ENCODE data around the gene NDUFAF8. TPM values are rescaled to one million over a fixed set of nuclear protein-coding genes. Genes with fewer than 3 reads are reported as not detected.

Gene NDUFAF8
- total RNA-seq, 2 donors from 2014 or later = 27.4 to 43.1 TPM

- DNase-seq (ENCODE audit: low spot score) = no peak
- Histone ChIP-seq H3K4me3 (no peak overlapping the region), H3K27ac (no peak overlapping the region), H3K9me3 (no peaks in the 10 kb centered on the region), H3K36me3 (peaks cover 0 to under 1% of the 10 kb centered on the region in 2 donors), H3K27me3 (replicated peaks; ENCODE audit: insufficient read depth) (no peaks in the 10 kb centered on the region), H3K4me1 (replicated peaks) (peaks cover 7% of the 10 kb centered on the region)
- intact Hi-C loops (cut with DNase I) = loop anchor here (5.0 to 10.0 kb wide), 2 partner anchors 102 to 250 kb away; partner anchors contain the start of gene CHMP6
- TF ChIP-seq CTCF (IDR thresholded peaks at IDR 0.05) (no peak), POLR2AphosphoS5 (IDR thresholded peaks at IDR 0.05) (no peak), POLR2A (IDR thresholded peaks at IDR 0.05) (no peak)
- 71% methylated on average over 24 of the region's 24 CpGs for WGBS
Observed at GRCh38 chr17:81244358-81245023, 5.4 kb downstream of the NDUFAF8 start.

- intact Hi-C loops (cut with DNase I) = loop anchor here (10.0 kb wide), 1 partner anchor 250 kb away; the partner anchor contains the start of gene CHMP6
- 89% methylated on average over 22 of the region's 25 CpGs for WGBS
- Histone ChIP-seq H3K9me3 (no peaks in the 10 kb centered on the region), H3K4me1 (replicated peaks) (peaks cover 2% of the 10 kb centered on the region), H3K27ac (no peak overlapping the region), H3K27me3 (replicated peaks; ENCODE audit: insufficient read depth) (no peaks in the 10 kb centered on the region), H3K4me3 (no peak overlapping the region), H3K36me3 (peaks cover 0 to 3% of the 10 kb centered on the region in 2 donors)
- no peak for DNase-seq (ENCODE audit: low spot score)
- TF ChIP-seq POLR2AphosphoS5 (IDR thresholded peaks at IDR 0.05) (no peak), CTCF (IDR thresholded peaks at IDR 0.05) (no peak), POLR2A (IDR thresholded peaks at IDR 0.05) (no peak)
Observed at GRCh38 chr17:81245024-81245664, 6.0 kb downstream of the NDUFAF8 start.

- TF ChIP-seq POLR2AphosphoS5 (IDR thresholded peaks at IDR 0.05) = no peak
- no peak for TF ChIP-seq POLR2A (IDR thresholded peaks at IDR 0.05)
- TF ChIP-seq CTCF (IDR thresholded peaks at IDR 0.05) = no peak
- intact Hi-C loops (cut with DNase I) = loop anchor here (10.0 kb wide), 1 partner anchor 251 kb away; the partner anchor contains the start of gene CHMP6
- Histone ChIP-seq H3K4me3 (no peak overlapping the region), H3K36me3 (peaks cover 0 to 3% of the 10 kb centered on the region in 2 donors), H3K9me3 (no peaks in the 10 kb centered on the region), H3K4me1 (replicated peaks) (no peaks in the 10 kb centered on the region), H3K27ac (no peak overlapping the region), H3K27me3 (replicated peaks; ENCODE audit: insufficient read depth) (no peaks in the 10 kb centered on the region)
- 83% methylated on average over 31 of the region's 37 CpGs for WGBS
- no peak for DNase-seq (ENCODE audit: low spot score)
Observed at GRCh38 chr17:81245665-81246342, 6.7 kb downstream of the NDUFAF8 start.

- intact Hi-C loops (cut with DNase I) = loop anchor here (10.0 kb wide), 1 partner anchor 252 kb away; the partner anchor contains the start of gene CHMP6
- Histone ChIP-seq H3K9me3 (no peaks in the 10 kb centered on the region), H3K36me3 (peaks cover 0 to 3% of the 10 kb centered on the region in 2 donors), H3K4me3 (no peak overlapping the region), H3K27ac (no peak overlapping the region), H3K4me1 (replicated peaks) (no peaks in the 10 kb centered on the region), H3K27me3 (replicated peaks; ENCODE audit: insufficient read depth) (no peaks in the 10 kb centered on the region)
- no peak for DNase-seq (ENCODE audit: low spot score)
- WGBS = 84% methylated on average over 8 of the region's 10 CpGs
- no peak for TF ChIP-seq POLR2AphosphoS5 (IDR thresholded peaks at IDR 0.05)
- no peak for TF ChIP-seq POLR2A (IDR thresholded peaks at IDR 0.05)
- no peak for TF ChIP-seq CTCF (IDR thresholded peaks at IDR 0.05)
Observed at GRCh38 chr17:81246343-81246670, 7.2 kb downstream of the NDUFAF8 start.

Measured in prostate gland (tissue), 2 donors.